WTC11 (cell line): ENCODE data around the gene XPO6. TPM values are rescaled to one million over a fixed set of nuclear protein-coding genes. Genes with fewer than 3 reads are reported as not detected.

Experiments
- ATAC-seq: fragments of 200-7000 bp; cut with Tn5 transposase; 2 replicates; pipeline ENCODE4 v1.10.0; 2021; ENCODE audit warnings: mild to moderate bottlenecking, moderate library complexity
- CTCF ChIA-PET: fragments of 300-600 bp; sonication (Branson Sonifier 250); formaldehyde crosslinking; loops from one replicate; lab custom pipeline; 2021; ENCODE audit warnings: antibody characterized with exemption; lab: Charles Lee
- POLR2A ChIA-PET: fragments of 350-600 bp; sonication (Branson Sonifier 250); formaldehyde crosslinking; loops from one replicate; lab custom pipeline; 2021; ENCODE audit warnings: antibody characterized with exemption; lab: Charles Lee
- DNase-seq: peaks from one replicate; pipeline ENCODE4 v3.0.0; 2021; ENCODE audit warnings: low spot score
- H3K27ac Mint-ChIP-seq: 2 replicates; pipeline ENCODE4 v1.8.0; 2021; ENCODE audit warnings: mixed read lengths
- H3K27me3 Mint-ChIP-seq: 2 replicates; pipeline ENCODE4 v1.8.0; 2021; ENCODE audit warnings: low read depth, mild to moderate bottlenecking, moderate library complexity, mixed read lengths
- H3K36me3 Mint-ChIP-seq: 2 replicates; pipeline ENCODE4 v1.8.0; 2021; ENCODE audit warnings: mixed read lengths
- H3K4me1 Mint-ChIP-seq: 2 replicates; pipeline ENCODE4 v1.8.0; 2022; ENCODE audit warnings: mixed read lengths
- H3K4me3 Mint-ChIP-seq: 2 replicates; pipeline ENCODE4 v1.8.0; 2021; ENCODE audit warnings: mild to moderate bottlenecking, moderate library complexity, mixed read lengths
- H3K9me3 Mint-ChIP-seq: 2 replicates; pipeline ENCODE4 v1.8.0; 2021; ENCODE audit warnings: mixed read lengths
- E2F1 ChIP-seq: sonication (generic); formaldehyde crosslinking; IDR thresholded peaks from 2 replicates; pipeline ENCODE4 v1.8.0; 2022; ENCODE audit warnings: mild to moderate bottlenecking, missing genetic modification reagents
- FOXK1 ChIP-seq: sonication (generic); formaldehyde crosslinking; IDR thresholded peaks from 2 replicates; pipeline ENCODE4 v1.8.0; 2022; ENCODE audit warnings: mild to moderate bottlenecking, moderate library complexity, missing genetic modification reagents
- FOXP1 ChIP-seq: sonication (generic); formaldehyde crosslinking; IDR thresholded peaks from 2 replicates; pipeline ENCODE4 v1.8.0; 2022; ENCODE audit warnings: missing genetic modification reagents, mild to moderate bottlenecking, moderate library complexity, borderline replicate concordance
- JAZF1 ChIP-seq: fragments of 250-450 bp; sonication (Bioruptor Pico); IDR thresholded peaks from 2 replicates; pipeline ENCODE4 v1.9.0; 2021; ENCODE audit warnings: moderate library complexity, mild to moderate bottlenecking, inconsistent platforms
- JUN ChIP-seq: sonication (generic); formaldehyde crosslinking; IDR thresholded peaks from 2 replicates; pipeline ENCODE4 v1.8.0; 2023; ENCODE audit warnings: mild to moderate bottlenecking, missing genetic modification reagents
- MXD4 ChIP-seq: fragments of 250-450 bp; sonication (Bioruptor Pico); IDR thresholded peaks from 2 replicates; pipeline ENCODE4 v1.8.0; 2021; ENCODE audit warnings: mild to moderate bottlenecking, moderate library complexity, borderline replicate concordance
- MYBL2 ChIP-seq: sonication (generic); formaldehyde crosslinking; IDR thresholded peaks from 2 replicates; pipeline ENCODE4 v1.8.1; 2023; ENCODE audit warnings: mild to moderate bottlenecking, moderate library complexity, missing genetic modification reagents
- PRRX2 ChIP-seq: fragments of 250-450 bp; sonication (Bioruptor Pico); IDR thresholded peaks from 2 replicates; pipeline ENCODE4 v1.8.0; 2021; ENCODE audit warnings: mild to moderate bottlenecking
- SMAD4 ChIP-seq: sonication (generic); formaldehyde crosslinking; IDR thresholded peaks from 2 replicates; pipeline ENCODE4 v1.8.0; 2022; ENCODE audit warnings: mild to moderate bottlenecking, missing genetic modification reagents
- SOX15 ChIP-seq: fragments of 250-450 bp; sonication (Bioruptor Pico); IDR thresholded peaks from 2 replicates; pipeline ENCODE4 v1.9.0; 2021; ENCODE audit warnings: mild to moderate bottlenecking
- TCF7 ChIP-seq: sonication (generic); formaldehyde crosslinking; IDR thresholded peaks from 2 replicates; pipeline ENCODE4 v1.8.0; 2022; ENCODE audit warnings: mild to moderate bottlenecking, low read depth, missing genetic modification reagents, moderate library complexity
- ZBTB21 ChIP-seq: sonication (generic); formaldehyde crosslinking; IDR thresholded peaks from 2 replicates; pipeline ENCODE4 v1.8.1; 2023; ENCODE audit warnings: mild to moderate bottlenecking, missing genetic modification reagents, borderline replicate concordance
- ZNF121 ChIP-seq: sonication (generic); formaldehyde crosslinking; IDR thresholded peaks from 2 replicates; pipeline ENCODE4 v1.8.0; 2023; ENCODE audit warnings: missing genetic modification reagents
- ZNF138 ChIP-seq: sonication (generic); formaldehyde crosslinking; conservative IDR thresholded peaks from 2 replicates; pipeline ENCODE4 v1.8.1; 2022; ENCODE audit warnings: mild to moderate bottlenecking, moderate library complexity, missing genetic modification reagents
- ZNF232 ChIP-seq: sonication (generic); formaldehyde crosslinking; IDR thresholded peaks from 2 replicates; pipeline ENCODE4 v1.8.0; 2022; ENCODE audit warnings: mild to moderate bottlenecking, missing genetic modification reagents
- ZNF416 ChIP-seq: fragments of 250-450 bp; sonication (Bioruptor Pico); IDR thresholded peaks from 2 replicates; pipeline ENCODE4 v1.9.0; 2021; ENCODE audit warnings: mild to moderate bottlenecking, inconsistent platforms
- ZNF423 ChIP-seq: fragments of 250-450 bp; sonication (Bioruptor Pico); IDR thresholded peaks from 2 replicates; pipeline ENCODE4 v2.1.2; 2022; ENCODE audit warnings: mild to moderate bottlenecking, moderate library complexity
- total RNA-seq: library from RNA; stranded (reverse); gene quantifications from 3 replicates; pipeline ENCODE4 v1.2.3, GENCODE V29; 2021
- TF ChIP-seq, protein P1 (sequence below): sonication (generic); formaldehyde crosslinking; IDR thresholded peaks from 2 replicates; pipeline ENCODE4 v1.8.1; 2022; ENCODE audit warnings: low read depth, mild to moderate bottlenecking, moderate library complexity, missing genetic modification reagents, borderline replicate concordance
- TF ChIP-seq, protein P2 (sequence below): sonication (generic); formaldehyde crosslinking; IDR thresholded peaks from 2 replicates; pipeline ENCODE4 v1.8.1; 2023; ENCODE audit warnings: mild to moderate bottlenecking, missing genetic modification reagents
- TF ChIP-seq, protein P3 (sequence below): fragments of 250-450 bp; sonication (Bioruptor Pico); IDR thresholded peaks from 2 replicates; pipeline ENCODE4 v1.9.0; 2021; ENCODE audit warnings: mild to moderate bottlenecking
- TF ChIP-seq, protein P4 (sequence below): sonication (generic); formaldehyde crosslinking; IDR thresholded peaks from 2 replicates; pipeline ENCODE4 v1.8.1; 2022; ENCODE audit warnings: low read depth, missing genetic modification reagents, borderline replicate concordance
- TF ChIP-seq, protein P5 (sequence below): fragments of 250-450 bp; sonication (Bioruptor Pico); conservative IDR thresholded peaks from 2 replicates; pipeline ENCODE4 v1.9.0; 2021; ENCODE audit warnings: mild to moderate bottlenecking

XPO6 gene
- total RNA-seq, 1 experiment from 2014 or later: 160 TPM

GRCh38 chr16:28104404-28104803 lies 107.4 kb downstream of the XPO6 start (continued):
- TF ChIP-seq, protein P1, sequence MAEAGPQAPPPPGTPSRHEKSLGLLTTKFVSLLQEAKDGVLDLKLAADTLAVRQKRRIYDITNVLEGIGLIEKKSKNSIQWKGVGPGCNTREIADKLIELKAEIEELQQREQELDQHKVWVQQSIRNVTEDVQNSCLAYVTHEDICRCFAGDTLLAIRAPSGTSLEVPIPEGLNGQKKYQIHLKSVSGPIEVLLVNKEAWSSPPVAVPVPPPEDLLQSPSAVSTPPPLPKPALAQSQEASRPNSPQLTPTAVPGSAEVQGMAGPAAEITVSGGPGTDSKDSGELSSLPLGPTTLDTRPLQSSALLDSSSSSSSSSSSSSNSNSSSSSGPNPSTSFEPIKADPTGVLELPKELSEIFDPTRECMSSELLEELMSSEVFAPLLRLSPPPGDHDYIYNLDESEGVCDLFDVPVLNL (CRISPR knock-in tag): no peak
- TF ChIP-seq ZNF423 (no peak), ZNF138 (CRISPR knock-in tag) (no peak), E2F1 (CRISPR knock-in tag) (no peak), JAZF1 (CRISPR knock-in tag) (no peak), FOXP1 (CRISPR knock-in tag) (no peak), ZNF416 (CRISPR knock-in tag) (no peak), SOX15 (no peak), MXD4 (CRISPR knock-in tag) (no peak)

DNA sequence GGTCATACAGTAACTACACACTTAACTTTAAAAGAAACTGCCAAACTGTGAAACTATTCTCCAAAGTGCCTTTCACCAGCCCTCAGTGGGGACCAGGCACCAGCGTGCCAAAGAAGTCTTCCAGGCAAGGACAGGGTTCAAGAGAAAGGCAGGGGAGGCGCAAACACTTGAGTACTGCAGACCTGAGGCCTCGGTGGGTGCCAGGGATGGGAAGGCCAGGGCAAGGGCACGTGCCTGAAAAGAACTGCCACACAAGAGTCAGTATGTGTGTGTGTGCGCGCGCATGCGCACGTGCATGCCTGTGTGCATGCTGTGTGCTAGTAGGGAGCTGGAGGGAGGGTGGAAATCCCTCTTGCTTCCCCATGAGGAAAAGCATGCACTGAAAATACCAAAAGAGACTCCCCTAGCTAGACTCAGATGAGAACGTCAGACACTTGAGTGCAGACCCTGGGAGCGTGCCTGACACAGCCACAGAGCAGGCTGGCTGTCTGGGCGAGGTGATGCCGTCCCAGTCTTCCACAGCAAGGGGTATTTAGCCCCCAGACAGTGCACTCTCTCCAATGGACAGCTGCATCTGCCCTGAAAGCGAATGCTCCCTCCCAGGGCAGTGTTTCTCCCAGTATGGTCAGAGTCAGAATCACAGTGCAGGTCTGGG lies 108.1 kb downstream of the XPO6 start:
- no peak overlapping the region for H3K27ac Mint-ChIP-seq
- no peak for ATAC-seq
- CTCF ChIA-PET: interaction anchor here (1.1 kb wide), 1 partner anchor 111 kb away, joined by 3 read pairs; no protein-coding TSS in a partner anchor
- peaks cover 82% of the 10 kb centered on the region for H3K36me3 Mint-ChIP-seq
- H3K9me3 Mint-ChIP-seq: no peaks in the 10 kb centered on the region
- POLR2A ChIA-PET: no interaction called here
- H3K27me3 Mint-ChIP-seq: no peaks in the 10 kb centered on the region
- H3K4me1 Mint-ChIP-seq: no peaks in the 10 kb centered on the region
- TF ChIP-seq, protein P2, sequence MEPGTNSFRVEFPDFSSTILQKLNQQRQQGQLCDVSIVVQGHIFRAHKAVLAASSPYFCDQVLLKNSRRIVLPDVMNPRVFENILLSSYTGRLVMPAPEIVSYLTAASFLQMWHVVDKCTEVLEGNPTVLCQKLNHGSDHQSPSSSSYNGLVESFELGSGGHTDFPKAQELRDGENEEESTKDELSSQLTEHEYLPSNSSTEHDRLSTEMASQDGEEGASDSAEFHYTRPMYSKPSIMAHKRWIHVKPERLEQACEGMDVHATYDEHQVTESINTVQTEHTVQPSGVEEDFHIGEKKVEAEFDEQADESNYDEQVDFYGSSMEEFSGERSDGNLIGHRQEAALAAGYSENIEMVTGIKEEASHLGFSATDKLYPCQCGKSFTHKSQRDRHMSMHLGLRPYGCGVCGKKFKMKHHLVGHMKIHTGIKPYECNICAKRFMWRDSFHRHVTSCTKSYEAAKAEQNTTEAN (CRISPR knock-in tag): no peak
- H3K4me3 Mint-ChIP-seq: no peak overlapping the region
- no peak for DNase-seq

GRCh38 chr16:28101533-28101890 lies 110.3 kb downstream of the XPO6 start:
- no peak for TF ChIP-seq ZNF232 (CRISPR knock-in tag)
- TF ChIP-seq, protein P3, sequence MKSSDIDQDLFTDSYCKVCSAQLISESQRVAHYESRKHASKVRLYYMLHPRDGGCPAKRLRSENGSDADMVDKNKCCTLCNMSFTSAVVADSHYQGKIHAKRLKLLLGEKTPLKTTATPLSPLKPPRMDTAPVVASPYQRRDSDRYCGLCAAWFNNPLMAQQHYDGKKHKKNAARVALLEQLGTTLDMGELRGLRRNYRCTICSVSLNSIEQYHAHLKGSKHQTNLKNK (CRISPR knock-in tag): no peak
- TF ChIP-seq FOXK1 (CRISPR knock-in tag): no peak
- TF ChIP-seq JUN (CRISPR knock-in tag): no peak
- TF ChIP-seq PRRX2 (CRISPR knock-in tag): no peak
- TF ChIP-seq ZBTB21 (CRISPR knock-in tag): no peak
- no peak for TF ChIP-seq TCF7 (CRISPR knock-in tag)
- TF ChIP-seq, protein P4, sequence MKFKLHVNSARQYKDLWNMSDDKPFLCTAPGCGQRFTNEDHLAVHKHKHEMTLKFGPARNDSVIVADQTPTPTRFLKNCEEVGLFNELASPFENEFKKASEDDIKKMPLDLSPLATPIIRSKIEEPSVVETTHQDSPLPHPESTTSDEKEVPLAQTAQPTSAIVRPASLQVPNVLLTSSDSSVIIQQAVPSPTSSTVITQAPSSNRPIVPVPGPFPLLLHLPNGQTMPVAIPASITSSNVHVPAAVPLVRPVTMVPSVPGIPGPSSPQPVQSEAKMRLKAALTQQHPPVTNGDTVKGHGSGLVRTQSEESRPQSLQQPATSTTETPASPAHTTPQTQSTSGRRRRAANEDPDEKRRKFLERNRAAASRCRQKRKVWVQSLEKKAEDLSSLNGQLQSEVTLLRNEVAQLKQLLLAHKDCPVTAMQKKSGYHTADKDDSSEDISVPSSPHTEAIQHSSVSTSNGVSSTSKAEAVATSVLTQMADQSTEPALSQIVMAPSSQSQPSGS (CRISPR knock-in tag): no peak
- TF ChIP-seq ZNF121: no peak
- TF ChIP-seq, protein P5, sequence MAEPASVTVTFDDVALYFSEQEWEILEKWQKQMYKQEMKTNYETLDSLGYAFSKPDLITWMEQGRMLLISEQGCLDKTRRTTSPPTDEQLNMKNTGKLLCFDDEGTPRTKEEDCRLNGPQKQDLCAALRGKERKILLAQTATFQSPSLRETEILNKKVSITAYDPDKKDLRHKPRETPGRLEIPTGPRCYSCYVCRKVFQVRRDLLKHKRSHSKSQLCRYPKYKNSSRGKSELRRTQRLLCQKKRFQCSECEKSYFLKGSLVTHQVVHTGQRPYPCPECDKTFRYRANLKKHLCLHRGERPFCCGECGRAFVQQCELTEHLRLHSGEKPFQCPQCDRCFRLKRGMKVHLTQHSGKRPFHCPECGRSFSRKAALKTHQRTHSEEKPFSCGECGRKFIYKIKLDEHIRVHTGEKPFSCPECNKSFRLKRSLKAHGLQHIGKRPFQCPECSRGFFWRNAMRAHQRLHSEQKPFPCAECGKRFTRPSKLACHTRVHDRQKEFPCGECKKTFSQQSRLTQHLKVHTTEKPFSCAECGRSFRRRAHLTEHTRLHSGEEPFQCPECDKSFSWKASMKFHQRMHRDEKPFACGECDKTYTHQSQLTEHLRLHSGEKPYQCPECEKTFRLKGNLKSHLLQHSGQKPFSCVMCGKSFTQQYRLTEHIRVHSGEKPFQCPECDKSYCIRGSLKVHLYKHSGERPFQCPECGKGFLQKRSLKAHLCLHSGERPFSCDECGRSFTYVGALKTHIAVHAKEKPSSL (CRISPR knock-in tag): no peak
- no peak for TF ChIP-seq SMAD4 (CRISPR knock-in tag)
- no peak for TF ChIP-seq MYBL2 (CRISPR knock-in tag)
- TF ChIP-seq ZNF416 (CRISPR knock-in tag): no peak
- no peak for TF ChIP-seq FOXP1 (CRISPR knock-in tag)
- H3K4me3 Mint-ChIP-seq: no peak overlapping the region
- H3K4me1 Mint-ChIP-seq: no peaks in the 10 kb centered on the region
- H3K27me3 Mint-ChIP-seq: no peaks in the 10 kb centered on the region
- no peak overlapping the region for H3K27ac Mint-ChIP-seq
- DNase-seq (no peak), ATAC-seq (no peak)
- ChIA-PET POLR2A (no interaction called here), CTCF (no interaction called here)
- no peaks in the 10 kb centered on the region for H3K9me3 Mint-ChIP-seq
- H3K36me3 Mint-ChIP-seq: peaks cover 84% of the 10 kb centered on the region
